SKM-1 (cell line): ENCODE measurements around the gene FBXW4.

ENCODE experiments used
- DNase-seq: peaks from one replicate; lab custom pipeline; 2025; ENCODE audit not compliant: unreplicated experiment; lab: John Stamatoyannopoulos, UW

The FBXW4 gene

DNA sequence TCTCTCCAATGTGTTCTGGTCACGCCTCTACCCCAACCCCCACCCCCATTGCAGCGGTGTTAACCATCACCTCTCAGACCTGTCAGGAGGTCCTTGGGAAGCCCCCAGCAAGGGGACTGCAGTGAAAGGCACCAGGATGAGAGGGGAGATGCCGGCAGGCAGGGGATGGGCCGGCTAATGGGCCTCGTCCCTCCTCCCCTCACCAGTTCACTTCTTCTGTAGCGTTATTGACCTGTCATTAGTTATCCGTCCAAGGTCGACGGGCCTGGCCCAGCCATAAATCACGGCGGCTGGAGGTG is 125.7 kb downstream of the FBXW4 start:
- DNase-seq = no peak

DNA sequence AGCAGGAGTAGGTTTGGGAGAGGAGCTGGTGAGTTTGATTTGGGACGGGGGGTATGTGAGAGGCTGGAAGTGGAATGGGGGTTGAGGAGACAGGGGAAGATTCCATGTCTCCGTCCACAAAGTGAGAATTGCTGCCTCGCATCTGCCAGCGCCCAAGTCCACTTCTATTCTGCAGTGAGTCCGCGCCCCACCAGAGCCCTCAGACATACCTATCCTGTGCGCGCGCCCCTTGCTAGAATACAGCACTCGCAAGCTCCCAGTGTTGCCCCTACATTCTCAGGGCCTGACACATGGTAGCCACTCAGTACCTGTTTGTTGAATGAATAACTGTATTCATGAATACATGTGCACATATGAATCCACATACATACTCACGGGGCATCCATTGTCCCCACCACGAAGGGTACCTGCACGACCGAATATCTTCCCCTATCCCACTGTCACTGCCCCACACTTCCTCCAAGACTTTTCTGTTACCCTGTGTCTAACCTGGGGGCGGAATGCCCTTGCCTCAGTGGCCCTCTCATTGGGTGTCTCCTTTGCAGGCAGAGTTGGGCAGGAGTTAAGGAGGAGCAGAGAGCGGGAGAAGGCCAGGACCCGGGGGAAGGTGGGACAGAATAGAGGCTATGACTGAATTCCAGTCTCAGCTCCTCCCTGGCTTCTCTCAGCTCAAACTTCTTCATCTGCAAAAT is 126.8 kb downstream of the FBXW4 start:
- DNase-seq = no peak

- DNase-seq = no peak
Measured at GRCh38 chr10:101567165-101568006, 127.6 kb downstream of the FBXW4 start.

DNA sequence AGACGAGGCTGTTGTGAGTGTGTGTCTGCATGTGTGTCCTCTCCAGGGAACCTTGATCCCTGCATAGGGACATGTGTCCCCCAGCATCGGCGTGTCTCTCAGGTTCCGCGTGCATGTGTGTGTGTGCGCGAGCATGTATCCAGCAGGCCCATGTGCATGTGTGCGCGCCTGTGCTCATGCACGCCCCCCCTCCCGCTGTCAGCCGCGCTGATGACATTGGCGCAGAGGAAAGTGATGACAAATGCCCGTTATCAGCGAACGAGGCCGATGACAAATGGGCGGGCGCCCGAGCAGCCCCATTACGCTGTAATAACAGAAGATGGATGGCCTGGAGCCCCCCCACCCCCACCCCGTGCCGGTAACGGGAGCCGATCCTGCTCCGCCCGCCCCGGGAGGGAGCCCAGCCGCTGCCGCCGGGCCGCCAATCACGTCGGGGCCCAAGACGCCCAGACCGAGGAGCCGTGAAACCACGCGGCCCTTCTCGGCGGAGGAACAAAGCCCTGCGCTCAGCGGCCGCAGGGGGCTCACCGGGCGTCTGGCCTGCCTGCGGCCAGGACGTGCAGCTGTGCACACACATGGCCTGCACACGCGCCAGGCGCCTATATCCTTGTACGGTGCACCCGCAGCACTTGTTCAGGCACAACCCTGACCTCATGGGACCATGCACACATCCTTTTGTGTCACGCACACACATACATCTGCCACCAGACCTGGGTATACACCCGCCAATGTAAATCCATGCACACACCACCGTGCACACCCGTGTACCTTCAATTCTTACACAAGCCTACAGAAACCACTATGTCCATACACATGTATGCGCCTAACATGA is 128.4 kb downstream of the FBXW4 start:
- DNase-seq = no peak

- no peak for DNase-seq
Measured at GRCh38 chr10:101565936-101566332, 129.0 kb downstream of the FBXW4 start.

DNA sequence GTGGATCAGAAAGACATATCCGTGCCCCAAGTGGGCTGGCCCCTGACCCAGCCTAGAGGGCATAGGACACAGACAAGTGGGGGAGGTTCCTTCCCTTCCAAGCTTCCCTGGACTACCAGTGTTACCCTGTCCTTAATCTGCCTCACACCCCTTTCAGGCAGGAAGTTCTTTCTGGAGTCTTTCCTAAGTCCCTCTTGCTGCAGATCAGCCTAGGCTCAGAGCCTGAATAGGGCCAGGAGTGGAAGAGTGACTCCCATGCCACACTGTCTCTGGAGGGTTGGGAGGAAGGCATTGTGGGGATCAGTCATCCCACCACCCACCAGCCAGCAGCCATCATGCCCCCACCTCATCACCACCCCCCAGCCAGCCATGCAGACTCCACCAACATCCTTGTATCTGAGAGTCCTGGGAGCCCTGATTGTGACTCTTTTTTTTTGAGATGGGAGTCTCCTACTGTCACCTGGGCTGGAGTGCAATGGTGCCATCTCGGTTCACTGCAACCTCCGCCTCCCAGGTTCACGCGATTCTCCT is 129.5 kb downstream of the FBXW4 start:
- DNase-seq = no peak

- no peak for DNase-seq
Measured at GRCh38 chr10:101564490-101564991, 130.4 kb downstream of the FBXW4 start.

- DNase-seq = no peak
Measured at GRCh38 chr10:101563497-101564040, 131.4 kb downstream of the FBXW4 start.

DNA sequence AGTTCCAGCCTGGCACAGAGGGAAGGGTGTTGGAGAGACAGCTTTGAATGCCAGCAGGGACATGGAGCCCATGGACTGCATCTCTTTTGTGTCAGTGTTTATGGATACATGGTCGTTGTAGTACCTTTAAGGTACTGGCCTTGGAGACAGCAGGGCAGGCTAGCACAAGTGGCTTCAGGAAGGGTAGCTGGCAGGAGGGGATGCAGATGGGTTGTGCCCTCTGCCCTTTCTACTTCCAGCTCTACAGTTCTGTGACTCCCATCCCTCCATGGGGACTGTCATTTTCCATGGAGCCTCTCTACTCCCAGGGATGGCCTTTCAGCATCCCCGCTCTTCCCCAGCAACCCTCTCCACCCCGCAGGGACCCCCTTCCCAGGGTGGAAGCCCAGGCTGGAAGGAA is 132.0 kb downstream of the FBXW4 start:
- DNase-seq = no peak

GRCh38 chr10:101562231-101562630 is 132.7 kb downstream of the FBXW4 start:
- DNase-seq = no peak

- no peak for DNase-seq
Measured at GRCh38 chr10:101561068-101561915, 133.7 kb downstream of the FBXW4 start.
